Endothelial cell of umbilical vein (primary cell): ENCODE measurements around the gene PLA2G4F. TPM values are rescaled to one million over a fixed set of nuclear protein-coding genes. Genes with fewer than 3 reads are reported as not detected.
A peak's percentile ranks its signal among the peaks of the same experiment; 100 is the strongest.

Experiments
- BruUV-seq: library from RNA; stranded (reverse); fragments of 400-500 nt; replicated peaks from 2 replicates; lab custom pipeline; 2021; lab: Mats Ljungman, UMichigan
- CTCF ChIA-PET: fragments of 300-600, 350-600 bp; sonication (Branson Sonifier 250); formaldehyde crosslinking; loops from one replicate; lab custom pipeline; 2021; ENCODE audit warnings: antibody characterized with exemption, inconsistent platforms; lab: Charles Lee
- POLR2A ChIA-PET: fragments of 300-600, 350-600 bp; sonication (Branson Sonifier 250); formaldehyde crosslinking; loops from one replicate; lab custom pipeline; 2021; ENCODE audit warnings: antibody characterized with exemption, inconsistent platforms; lab: Charles Lee
- DNase-seq: peaks from one replicate; pipeline ENCODE4 v3.0.0-alpha.2; 2011; ENCODE audit warnings: low read depth, low spot score
- FAIRE-seq: peaks from 2 replicates; lab custom pipeline; 2011; peaks lifted over from hg19 to GRCh38; lab: Jason Lieb, UNC
- H2AFZ ChIP-seq: 2 replicates; pipeline ENCODE4 v1.6.0; 2012; ENCODE audit warnings: low read depth, low read length, control low read depth, inconsistent platforms
- H3K27ac ChIP-seq: 2 replicates; pipeline ENCODE4 v1.5.1; 2011; ENCODE audit warnings: low read depth, mild to moderate bottlenecking, control low read depth, low read length, moderate library complexity; ENCODE audit not compliant: insufficient read depth
- H3K27me3 ChIP-seq, 2 experiments: 2 replicates each; pipeline versions ENCODE4 v1.6.0 to v1.6.1; 2011; ENCODE audit warnings: low read length in 2 of 2, mixed read lengths in 1 of 2; ENCODE audit not compliant: control insufficient read depth in 2 of 2, insufficient read depth in 2 of 2
- H3K36me3 ChIP-seq, 2 experiments: 2 replicates in 1 of 2; 3 replicates in 1 of 2; pipeline ENCODE4 v1.5.1; 2011; ENCODE audit warnings: low read length in 2 of 2, mild to moderate bottlenecking in 1 of 2, moderate library complexity in 1 of 2; ENCODE audit not compliant: control insufficient read depth in 2 of 2, insufficient read depth in 2 of 2; ENCODE audit errors: extremely low read depth in 1 of 2
- H3K4me1 ChIP-seq: 3 replicates; pipeline ENCODE4 v1.5.1; 2011; ENCODE audit warnings: mild to moderate bottlenecking, low read length; ENCODE audit not compliant: control insufficient read depth, insufficient read depth; ENCODE audit errors: extremely low read depth
- H3K4me2 ChIP-seq: 2 replicates; pipeline ENCODE4 v1.6.1; 2011; ENCODE audit warnings: low read length, control low read depth, mixed read lengths; ENCODE audit not compliant: insufficient read depth
- H3K4me3 ChIP-seq, 3 experiments: fragments of 200-600 bp in 1 of 3; sonication (generic), shearing (Covaris generic) in 1 of 3; replicated peaks in 1 of 3; 2 replicates each; pipeline ENCODE4 v1.5.1; 2011 to 2016; ENCODE audit warnings: control low read depth in 3 of 3, low read length in 3 of 3, mild to moderate bottlenecking in 2 of 3, inconsistent platforms in 1 of 3, low read depth in 1 of 3, moderate library complexity in 1 of 3; ENCODE audit not compliant: insufficient read depth in 1 of 3
- H3K79me2 ChIP-seq: 2 replicates; pipeline ENCODE4 v1.6.0; 2012; ENCODE audit warnings: low read length, inconsistent platforms; ENCODE audit not compliant: control insufficient read depth, insufficient read depth
- H3K9ac ChIP-seq: replicated peaks from 2 replicates; pipeline ENCODE3; 2011; ENCODE audit warnings: low read length, control low read depth; ENCODE audit not compliant: insufficient read depth; ENCODE audit errors: extremely low read depth
- H3K9me1 ChIP-seq: replicated peaks from 3 replicates; pipeline ENCODE4 v1.6.0; 2011; ENCODE audit warnings: mild to moderate bottlenecking, low read length; ENCODE audit not compliant: control insufficient read depth, insufficient read depth; ENCODE audit errors: extremely low read depth
- H3K9me3 ChIP-seq: replicated peaks from 2 replicates; pipeline ENCODE4 v1.5.1; 2012; ENCODE audit warnings: low read length, inconsistent platforms; ENCODE audit not compliant: control insufficient read depth, insufficient read depth
- H4K20me1 ChIP-seq: replicated peaks from 2 replicates; pipeline ENCODE3; 2011; ENCODE audit warnings: mild to moderate bottlenecking, low read length; ENCODE audit not compliant: control insufficient read depth, insufficient read depth; ENCODE audit errors: extremely low read depth
- CTCF ChIP-seq, 2 donors: IDR thresholded peaks; 1 replicate in 1 of 2; 2 replicates in 1 of 2; pipeline ENCODE4 v1.5.1; 2011; ENCODE audit warnings: low read length in 2 of 2, mild to moderate bottlenecking in 2 of 2, moderate library complexity in 2 of 2, control low read depth in 1 of 2, inconsistent platforms in 1 of 2, low read depth in 1 of 2; ENCODE audit not compliant: insufficient read depth in 1 of 2; ENCODE audit errors: extremely low read depth in 1 of 2
- EZH2 ChIP-seq: IDR thresholded peaks from 2 replicates; pipeline ENCODE4 v1.6.1; 2012; ENCODE audit warnings: borderline replicate concordance, low read depth, mild to moderate bottlenecking, moderate library complexity, low read length, inconsistent platforms; ENCODE audit not compliant: severe bottlenecking
- FOS ChIP-seq: IDR thresholded peaks from 2 replicates; pipeline ENCODE4 v1.6.1; 2011; ENCODE audit warnings: mild to moderate bottlenecking, low read length, moderate library complexity, borderline replicate concordance; ENCODE audit not compliant: insufficient read depth
- GATA2 ChIP-seq: IDR thresholded peaks from 2 replicates; pipeline ENCODE4 v1.7.0; 2011; ENCODE audit warnings: low read depth, mild to moderate bottlenecking, moderate library complexity, mixed read lengths, low read length; ENCODE audit not compliant: insufficient read length, insufficient read depth
- JUN ChIP-seq: IDR thresholded peaks from 2 replicates; pipeline ENCODE4 v1.6.1; 2011; ENCODE audit warnings: borderline replicate concordance, low read depth; ENCODE audit not compliant: insufficient read length, insufficient read depth
- MAX ChIP-seq: IDR thresholded peaks from 2 replicates; pipeline ENCODE4 v1.6.1; 2011; ENCODE audit not compliant: insufficient read depth, insufficient read length
- MYC ChIP-seq: IDR thresholded peaks from one replicate; pipeline ENCODE4 v1.6.1; 2011; ENCODE audit warnings: mild to moderate bottlenecking, low read depth, low read length
- POLR2A ChIP-seq: IDR thresholded peaks from 2 replicates; pipeline ENCODE4 v1.6.1; 2012; ENCODE audit warnings: low read depth, mild to moderate bottlenecking, control low read depth, low read length
- POLR2AphosphoS5 ChIP-seq: IDR thresholded peaks from 2 replicates; pipeline ENCODE4 v1.6.1; 2012; ENCODE audit warnings: low read depth, mild to moderate bottlenecking, control low read depth, low read length, moderate library complexity; ENCODE audit not compliant: insufficient read depth
- dilution Hi-C: fragments of 300-500 bp; cut with MboI; formaldehyde crosslinking; loops from one replicate; pipeline ENCODE4 v1.15.0; 2019; ENCODE audit warnings: low sequenced_read_pairs; ENCODE audit not compliant: extremely low pct_ligation_motif_present
- intact Hi-C: fragments of 100-400 bp; cut with micrococcal nuclease; formaldehyde crosslinking; loops from one replicate; pipeline ENCODE4 v1.10.0; 2022
- polyA plus RNA-seq, 4 experiments: library from polyadenylated mRNA; depleted of rRNA in 3 of 4; stranded (reverse) in 3 of 4; unstranded in 1 of 4; fragments of >200 nt; gene quantifications; 2 replicates each; pipeline versions ENCODE4 v1.2.1 to v1.2.3, GENCODE V29; 2011 to 2012; ENCODE audit warnings: missing spikeins in 1 of 4
- total RNA-seq: library from RNA; stranded (reverse); gene quantifications from 2 replicates; pipeline ENCODE4 v1.2.3, GENCODE V29; 2021

The PLA2G4F gene
- total and polyA plus RNA-seq, 2 donors (not counting 3 experiments of a cell fraction or from before 2014, with no cell fraction given), result not detected

DNA sequence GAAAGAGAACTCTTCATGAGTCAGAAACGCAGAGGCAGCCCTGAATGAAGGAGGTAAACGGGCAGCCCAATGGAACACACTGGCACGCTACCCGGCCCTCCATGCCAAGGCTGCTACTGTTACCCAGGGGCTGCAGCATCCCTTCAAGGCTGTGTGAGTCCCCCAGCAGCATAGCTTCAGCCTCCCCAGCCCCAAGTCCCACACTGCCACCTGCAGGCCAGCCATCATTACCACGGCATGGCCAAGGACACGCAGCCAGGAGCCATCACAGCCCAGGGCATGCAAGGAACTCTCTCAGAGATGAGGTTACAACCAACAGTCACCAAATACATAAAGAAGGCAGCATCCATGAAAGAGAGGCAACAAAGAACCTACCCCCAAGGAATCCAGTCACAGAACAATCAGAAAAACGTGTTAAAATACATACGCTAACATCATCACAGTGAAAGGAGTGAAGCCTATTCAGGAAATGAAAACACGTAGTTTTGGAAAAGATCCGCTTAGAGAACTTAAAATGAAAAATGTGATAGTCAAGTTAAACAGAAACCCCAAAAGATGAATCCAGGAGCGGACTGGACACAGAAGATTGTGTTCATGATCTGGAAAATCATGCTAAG, 22.4 kb downstream of the PLA2G4F start:
- no peaks in the 10 kb centered on the region for H4K20me1 ChIP-seq
- POLR2A ChIA-PET, result no interaction called here
- peak; percentile 52 for DNase-seq
- peak; percentile 59 to 78 for TF ChIP-seq CTCF (IDR thresholded peaks at IDR 0.05; ENCODE audit: extremely low read depth in 1 of 2, insufficient read depth in 1 of 2, low read depth in 1 of 2, low read length in 2 of 2)
- no peak for TF ChIP-seq POLR2AphosphoS5
- no peaks in the 10 kb centered on the region for H3K9me3 ChIP-seq
- no peak overlapping the region for H3K4me2 ChIP-seq
- dilution Hi-C loops (no loop called here), intact Hi-C loops (loop anchor here (1.0 kb wide), 3 partner anchors 50 to 145 kb away; no protein-coding TSS in a partner anchor)
- H3K27ac ChIP-seq, result no peak overlapping the region
- H3K9me1 ChIP-seq, result no peaks in the 10 kb centered on the region
- peak; percentile 79 for FAIRE-seq
- no peaks in the 10 kb centered on the region for H3K79me2 ChIP-seq
- peaks cover 15 to 20% of the 10 kb centered on the region in 2 experiments for H3K27me3 ChIP-seq
- H3K4me1 ChIP-seq, result no peaks in the 10 kb centered on the region
- CTCF ChIA-PET, result interaction anchor here (0.6 to 5.6 kb wide), 25 partner anchors 10 to 143 kb away, joined by 3 to 96 read pairs (median 4); partner anchors contain the start of gene PLA2G4D
- H3K9ac ChIP-seq, result no peak overlapping the region
- BruUV-seq, result no TSS peak
- H3K4me3 ChIP-seq, result no peak overlapping the region
- no peaks in the 10 kb centered on the region for H3K36me3 ChIP-seq
- no peak overlapping the region for H2AFZ ChIP-seq

DNA sequence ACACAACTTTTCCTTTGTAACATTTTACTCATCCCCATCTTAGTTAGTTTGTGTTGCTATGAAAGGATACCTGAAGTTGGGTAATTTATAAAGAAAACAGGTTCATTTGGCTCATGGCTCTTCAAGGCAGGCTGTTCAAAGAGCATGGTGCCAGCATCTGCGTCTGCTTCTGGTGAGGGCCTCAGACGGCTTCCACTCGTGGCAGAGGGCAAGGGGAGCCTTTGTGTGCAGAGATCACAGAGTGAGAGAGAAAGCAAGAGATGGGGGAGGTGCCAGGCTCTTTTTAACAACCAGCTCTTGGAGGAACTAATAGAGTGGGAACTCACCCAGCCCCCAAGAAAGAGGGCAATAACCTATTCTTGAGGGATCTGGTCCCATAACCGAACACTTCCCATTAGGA, 23.1 kb downstream of the PLA2G4F start:
- CTCF ChIA-PET, result interaction anchor here (0.6 to 5.6 kb wide), 22 partner anchors 9 to 142 kb away, joined by 3 to 96 read pairs (median 4); partner anchors contain the start of gene PLA2G4D
- POLR2A ChIA-PET, result no interaction called here

More for the DNA sequence above, 23.1 kb downstream of the PLA2G4F start:
- Histone ChIP-seq H3K9me3 (no peaks in the 10 kb centered on the region), H3K4me2 (no peak overlapping the region), H3K4me1 (no peaks in the 10 kb centered on the region), H3K27me3 (peaks cover 16 to 21% of the 10 kb centered on the region in 2 experiments), H4K20me1 (no peaks in the 10 kb centered on the region), H3K36me3 (no peaks in the 10 kb centered on the region), H3K27ac (no peak overlapping the region), H2AFZ (no peak overlapping the region), H3K79me2 (no peaks in the 10 kb centered on the region), H3K4me3 (no peak overlapping the region), H3K9me1 (no peaks in the 10 kb centered on the region), H3K9ac (no peak overlapping the region)
- BruUV-seq, result no TSS peak
- DNase-seq, result no peak
- dilution Hi-C loops, result no loop called here
- intact Hi-C loops, result no loop called here
- TF ChIP-seq JUN (no peak), MAX (no peak), POLR2A (no peak), CTCF (IDR thresholded peaks at IDR 0.05; ENCODE audit: extremely low read depth in 1 of 2, insufficient read depth in 1 of 2, low read depth in 1 of 2, low read length in 2 of 2) (no peak), FOS (no peak), GATA2 (no peak), POLR2AphosphoS5 (no peak), EZH2 (no peak), MYC (no peak)
- FAIRE-seq, result no peak
